ENCODE data around the gene PARD3B.

- TF ChIP-seq SP1 (IDR thresholded peaks at IDR 0.05; ENCODE audit: low read depth, low read length) (no peak), TAF1 (IDR thresholded peaks at IDR 0.05; ENCODE audit: low read depth, low read length) (no peak), CTCF (IDR thresholded peaks at IDR 0.05; ENCODE audit: control extremely low read depth in 1 of 3, insufficient read depth in 1 of 3, low read depth in 1 of 3, low read length in 3 of 3) (no peak), POLR2A (IDR thresholded peaks at IDR 0.05; ENCODE audit: control extremely low read depth in 1 of 2, low read depth in 2 of 2, low read length in 2 of 2) (no peak), RNF2 (IDR thresholded peaks at IDR 0.05; ENCODE audit: borderline replicate concordance, low read depth, low read length, missing control alignments, poor library complexity, severe bottlenecking) (no peak), CHD2 (IDR thresholded peaks at IDR 0.05; ENCODE audit: low read length) (no peak), CREB1 (IDR thresholded peaks at IDR 0.05) (no peak), SRF (IDR thresholded peaks at IDR 0.05; ENCODE audit: low read depth, low read length) (no peak), SIN3A (conservative IDR thresholded peaks at IDR 0.05 in 1 of 2, IDR thresholded peaks at IDR 0.05 in 1 of 2; ENCODE audit: low read depth in 1 of 2, low read length in 2 of 2) (no peak), TCF12 (IDR thresholded peaks at IDR 0.05; ENCODE audit: low read depth, low read length) (no peak)
These were observed 510.0 kb downstream of the PARD3B start for GRCh38 chr2:205055251-205055650.

Data from H1 (cell line).